Activated CD4-positive, alpha-beta memory T cell treated with anti-CD3 and anti-CD28 coated beads for 36 hours (primary cell): Measurements from ENCODE around the gene DNAAF8. TPM values are rescaled to one million over a fixed set of nuclear protein-coding genes. Genes with fewer than 3 reads are reported as not detected.

Source experiments
- CTCF ChIA-PET: fragments of 350-600 bp; sonication (Branson Sonifier 250); formaldehyde crosslinking; loops from one replicate; lab custom pipeline; 2021; ENCODE audit warnings: antibody characterized with exemption, inconsistent platforms; lab: Charles Lee
- POLR2A ChIA-PET: fragments of 350-600 bp; sonication (Branson Sonifier 250); formaldehyde crosslinking; loops from one replicate; lab custom pipeline; 2021; ENCODE audit warnings: antibody characterized with exemption; lab: Charles Lee
- DNase-seq: peaks from one replicate; pipeline ENCODE4 v3.0.0-alpha.2; 2020
- H3K27ac Mint-ChIP-seq: one replicate; pipeline ENCODE4 v1.8.0; 2021; ENCODE audit warnings: mixed read lengths
- H3K27me3 Mint-ChIP-seq: one replicate; pipeline ENCODE4 v1.8.0; 2021; ENCODE audit warnings: mixed read lengths
- H3K36me3 Mint-ChIP-seq: one replicate; pipeline ENCODE4 v1.8.0; 2021; ENCODE audit warnings: mixed read lengths
- H3K4me1 Mint-ChIP-seq: one replicate; pipeline ENCODE4 v1.8.0; 2021; ENCODE audit warnings: low read depth, mixed read lengths
- H3K4me3 Mint-ChIP-seq: one replicate; pipeline ENCODE4 v1.8.0; 2021; ENCODE audit warnings: mild to moderate bottlenecking, mixed read lengths
- H3K9me3 Mint-ChIP-seq: one replicate; pipeline ENCODE4 v1.8.0; 2021; ENCODE audit warnings: mixed read lengths
- intact Hi-C: fragments of 100-400 bp; cut with micrococcal nuclease; formaldehyde crosslinking; loops from one replicate; pipeline ENCODE4 v1.15.1; 2023
- total RNA-seq, 2 experiments: library from RNA; stranded (reverse); gene quantifications; one replicate each; pipeline ENCODE4 v1.2.3, GENCODE V29; 2021

Gene DNAAF8
- total RNA-seq, 2 experiments from 2014 or later, result 0.31 TPM; not detected in 1

GRCh38 chr16:4748682-4749411, 14.5 kb downstream of the DNAAF8 start:
- POLR2A ChIA-PET, result no interaction called here
- no peaks in the 10 kb centered on the region for H3K9me3 Mint-ChIP-seq

GRCh38 chr16:4749700-4750257, 15.4 kb downstream of the DNAAF8 start:
- ChIA-PET POLR2A (no interaction called here), CTCF (no interaction called here)
- Mint-ChIP-seq H3K4me3 (no peak overlapping the region), H3K36me3 (peaks cover 10% of the 10 kb centered on the region), H3K27me3 (no peaks in the 10 kb centered on the region), H3K9me3 (no peaks in the 10 kb centered on the region), H3K4me1 (peaks cover 6% of the 10 kb centered on the region), H3K27ac (no peak overlapping the region)
- DNase-seq, result no peak
- intact Hi-C loops, result no loop called here

More at GRCh38 chr16:4748682-4749411, 14.5 kb downstream of the DNAAF8 start:
- Mint-ChIP-seq H3K4me1 (peaks cover 6% of the 10 kb centered on the region), H3K27ac (no peak overlapping the region), H3K4me3 (no peak overlapping the region), H3K27me3 (no peaks in the 10 kb centered on the region), H3K36me3 (peaks cover 5% of the 10 kb centered on the region)
- CTCF ChIA-PET, result no interaction called here
- intact Hi-C loops, result no loop called here
- no peak for DNase-seq

DNA sequence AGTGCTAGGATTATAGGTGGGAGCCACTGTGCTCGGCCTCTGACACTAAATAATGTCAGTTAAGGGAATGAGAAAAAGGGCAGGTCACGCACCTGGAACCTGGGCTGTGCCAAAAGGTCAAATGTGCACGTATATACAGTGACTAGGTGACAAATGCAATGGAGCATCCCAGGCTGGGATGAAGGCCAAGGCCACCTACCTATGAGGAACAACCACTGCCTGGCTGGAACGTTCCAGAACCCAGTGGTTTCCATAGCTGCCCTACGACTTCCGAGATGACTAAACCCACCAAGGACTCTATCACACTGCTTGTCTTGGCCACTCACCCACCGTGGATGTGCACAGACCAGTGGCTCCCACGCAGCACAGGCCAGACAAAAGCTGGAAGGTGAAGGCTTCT, 16.6 kb downstream of the DNAAF8 start:
- H3K9me3 Mint-ChIP-seq, result peaks cover 3% of the 10 kb centered on the region
- DNase-seq, result no peak
- H3K4me1 Mint-ChIP-seq, result peaks cover 6% of the 10 kb centered on the region
- no peaks in the 10 kb centered on the region for H3K27me3 Mint-ChIP-seq
- intact Hi-C loops, result no loop called here
- no peak overlapping the region for H3K4me3 Mint-ChIP-seq
- ChIA-PET POLR2A (no interaction called here), CTCF (no interaction called here)
- H3K27ac Mint-ChIP-seq, result no peak overlapping the region
- peaks cover 19% of the 10 kb centered on the region for H3K36me3 Mint-ChIP-seq

DNA sequence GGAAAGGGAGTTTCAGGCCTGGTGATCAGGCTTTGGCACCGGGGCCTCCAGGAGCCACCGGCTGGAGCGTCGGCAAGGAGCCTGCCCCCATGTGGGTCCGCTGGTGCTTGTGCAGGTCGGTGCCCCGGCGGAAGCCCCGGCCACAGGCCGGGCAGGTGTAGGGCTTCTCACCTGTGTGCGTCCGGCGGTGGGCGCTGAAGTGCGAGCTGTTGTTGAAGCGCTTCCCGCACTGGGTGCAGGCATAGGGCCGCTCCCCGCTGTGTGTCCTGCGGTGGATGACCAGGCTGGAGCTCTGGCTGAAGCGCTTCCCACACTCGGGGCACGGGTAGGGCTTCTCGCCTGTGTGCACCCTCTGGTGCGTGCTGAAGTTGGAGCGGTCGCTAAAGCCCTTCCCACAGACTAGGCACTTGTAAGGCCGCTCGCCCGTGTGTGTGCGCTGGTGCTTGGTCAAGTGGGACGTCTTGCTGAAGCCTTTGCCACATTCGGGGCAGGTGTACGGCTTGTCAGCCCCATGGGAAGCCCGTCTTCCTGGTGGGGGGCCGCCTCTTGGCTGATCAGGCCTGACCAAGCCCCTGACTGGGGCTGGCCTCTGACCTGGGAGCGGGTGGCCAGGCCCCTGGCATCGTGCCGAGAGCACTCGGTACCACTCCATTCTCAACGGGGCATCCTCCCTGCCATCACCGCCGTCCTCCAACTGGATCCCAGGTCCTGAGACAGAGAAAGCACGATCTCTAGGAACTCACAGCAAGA, 18.2 kb downstream of the DNAAF8 start:
- ChIA-PET POLR2A (no interaction called here), CTCF (interaction anchor here (1.3 kb wide), 1 partner anchor 18 kb away, joined by 5 read pairs; the partner anchor contains the start of genes ANKS3 and DNAAF8)
- DNase-seq, result no peak
- Mint-ChIP-seq H3K36me3 (peaks cover 24% of the 10 kb centered on the region), H3K27me3 (no peaks in the 10 kb centered on the region), H3K4me3 (no peak overlapping the region), H3K9me3 (peaks cover 3% of the 10 kb centered on the region), H3K4me1 (peaks cover 6% of the 10 kb centered on the region), H3K27ac (no peak overlapping the region)
- intact Hi-C loops, result no loop called here

DNA sequence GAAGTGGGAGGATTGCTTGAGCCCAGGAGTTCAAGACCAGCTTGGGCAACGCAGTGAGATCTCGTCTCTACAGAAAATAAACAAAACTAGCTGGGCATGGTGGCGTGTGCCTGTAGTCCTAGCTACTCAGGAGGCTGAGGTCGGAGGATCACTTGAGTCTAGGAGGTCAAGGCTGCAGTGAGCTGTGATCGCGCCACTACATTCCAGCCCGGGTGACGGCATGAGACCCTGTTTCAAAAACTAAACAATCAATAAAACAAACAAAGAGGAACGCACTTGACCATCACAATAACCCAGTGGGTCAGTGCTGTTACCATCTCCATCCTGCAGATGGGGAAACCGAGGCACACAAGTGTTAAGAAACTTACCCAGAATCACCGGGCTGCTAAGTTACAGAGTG, 18.9 kb downstream of the DNAAF8 start:
- ChIA-PET POLR2A (no interaction called here), CTCF (no interaction called here)
- DNase-seq, result no peak
- Mint-ChIP-seq H3K36me3 (peaks cover 24% of the 10 kb centered on the region), H3K4me1 (no peaks in the 10 kb centered on the region), H3K4me3 (no peak overlapping the region), H3K9me3 (peaks cover 3% of the 10 kb centered on the region), H3K27ac (no peak overlapping the region), H3K27me3 (no peaks in the 10 kb centered on the region)
- intact Hi-C loops, result no loop called here

GRCh38 chr16:4754865-4755264, 20.5 kb downstream of the DNAAF8 start:
- no peaks in the 10 kb centered on the region for H3K4me1 Mint-ChIP-seq
- H3K27ac Mint-ChIP-seq, result no peak overlapping the region
- no peak overlapping the region for H3K4me3 Mint-ChIP-seq
- H3K36me3 Mint-ChIP-seq, result peaks cover 36% of the 10 kb centered on the region
- POLR2A ChIA-PET, result no interaction called here
- no peaks in the 10 kb centered on the region for H3K27me3 Mint-ChIP-seq
- H3K9me3 Mint-ChIP-seq, result peaks cover 3% of the 10 kb centered on the region
- intact Hi-C loops, result no loop called here
- no peak for DNase-seq
- CTCF ChIA-PET, result no interaction called here

DNA sequence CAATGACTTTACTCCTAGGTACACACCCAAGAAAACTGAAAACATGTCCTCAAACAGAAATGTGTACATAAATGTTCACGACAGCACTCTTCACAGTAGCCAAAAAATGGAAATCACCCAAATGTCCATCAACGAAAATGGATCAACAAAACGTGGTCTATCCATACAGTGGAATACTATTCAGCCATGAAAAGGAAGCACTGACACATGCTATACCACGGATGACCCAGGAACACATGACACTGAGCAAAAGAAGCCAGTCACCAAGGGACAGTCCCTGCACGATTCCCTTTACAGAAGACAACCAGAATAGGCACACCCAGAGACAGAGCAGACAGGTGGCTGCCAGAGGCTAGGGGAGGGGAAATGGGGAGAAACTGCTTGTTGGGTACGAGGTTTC, 21.4 kb downstream of the DNAAF8 start:
- no peak for DNase-seq
- ChIA-PET CTCF (no interaction called here), POLR2A (no interaction called here)
- Mint-ChIP-seq H3K4me1 (peaks cover 2% of the 10 kb centered on the region), H3K27ac (no peak overlapping the region), H3K4me3 (no peak overlapping the region), H3K27me3 (no peaks in the 10 kb centered on the region), H3K9me3 (peaks cover 3% of the 10 kb centered on the region), H3K36me3 (peaks cover 43% of the 10 kb centered on the region)
- intact Hi-C loops, result no loop called here

- Mint-ChIP-seq H3K27me3 (no peaks in the 10 kb centered on the region), H3K9me3 (peaks cover 3% of the 10 kb centered on the region), H3K36me3 (peaks cover 37% of the 10 kb centered on the region), H3K4me1 (peaks cover 10% of the 10 kb centered on the region), H3K27ac (no peak overlapping the region), H3K4me3 (no peak overlapping the region)
- intact Hi-C loops, result no loop called here
- ChIA-PET POLR2A (interaction anchor here (0.6 kb wide), 1 partner anchor 15 kb away, joined by 3 read pairs; no protein-coding TSS in a partner anchor), CTCF (no interaction called here)
- DNase-seq, result no peak
Measured at GRCh38 chr16:4760221-4760910, 26.0 kb downstream of the DNAAF8 start.

- peaks cover 21% of the 10 kb centered on the region for H3K4me1 Mint-ChIP-seq
- no peaks in the 10 kb centered on the region for H3K9me3 Mint-ChIP-seq
- CTCF ChIA-PET, result no interaction called here
- H3K4me3 Mint-ChIP-seq, result no peak overlapping the region
- intact Hi-C loops, result no loop called here
- POLR2A ChIA-PET, result no interaction called here
- DNase-seq, result no peak
- peaks cover 26% of the 10 kb centered on the region for H3K36me3 Mint-ChIP-seq
- H3K27ac Mint-ChIP-seq, result no peak overlapping the region
- no peaks in the 10 kb centered on the region for H3K27me3 Mint-ChIP-seq
Measured at GRCh38 chr16:4762205-4762604, 27.9 kb downstream of the DNAAF8 start.

GRCh38 chr16:4763791-4764190, 29.5 kb downstream of the DNAAF8 start:
- no peak overlapping the region for H3K27ac Mint-ChIP-seq
- no peaks in the 10 kb centered on the region for H3K9me3 Mint-ChIP-seq
- peaks cover 20% of the 10 kb centered on the region for H3K36me3 Mint-ChIP-seq
- ChIA-PET CTCF (no interaction called here), POLR2A (no interaction called here)
- DNase-seq, result no peak
- intact Hi-C loops, result no loop called here
- peaks cover 31% of the 10 kb centered on the region for H3K4me1 Mint-ChIP-seq
- no peaks in the 10 kb centered on the region for H3K27me3 Mint-ChIP-seq
- no peak overlapping the region for H3K4me3 Mint-ChIP-seq

GRCh38 chr16:4765511-4766474, 31.5 kb downstream of the DNAAF8 start:
- Mint-ChIP-seq H3K4me1 (peaks cover 36% of the 10 kb centered on the region), H3K4me3 (peak overlapping the region; percentile 78), H3K27ac (peak overlapping the region; percentile 77), H3K9me3 (no peaks in the 10 kb centered on the region), H3K36me3 (peaks cover 6% of the 10 kb centered on the region), H3K27me3 (no peaks in the 10 kb centered on the region)
- intact Hi-C loops, result loop anchor here (2.0 to 5.0 kb wide), 3 partner anchors 73 to 332 kb away; partner anchors contain the start of genes EEF2KMT, MGRN1 and NUDT16L1
- ChIA-PET POLR2A (interaction anchor here (0.5 to 1.0 kb wide), 2 partner anchors 40 to 227 kb away, joined by 3 read pairs; partner anchors contain the start of gene CDIP1), CTCF (interaction anchor here (2.7 kb wide), 1 partner anchor 31 kb away, joined by 10 read pairs; the partner anchor contains the start of genes ANKS3 and DNAAF8)
- no peak for DNase-seq
